SU-DHL-6 (cell line): ENCODE data around the gene UCN2.

Experiments used
- H2AFZ ChIP-seq: fragments of 200-600 bp; sonication (generic); 2 replicates; pipeline ENCODE4 v1.6.1; 2014; ENCODE audit warnings: low read depth, mild to moderate bottlenecking, moderate library complexity, mixed read lengths, antibody characterized with exemption, low read length; ENCODE audit not compliant: severe bottlenecking
- H3F3A ChIP-seq: fragments of 200-600 bp; shearing (Covaris generic); 2 replicates; pipeline ENCODE4 v1.6.0; 2016; ENCODE audit warnings: antibody characterized with exemption, mild to moderate bottlenecking; ENCODE audit not compliant: insufficient read depth
- H3K27ac ChIP-seq: fragments of 200-600 bp; sonication (generic); 2 replicates; pipeline ENCODE4 v1.5.1; 2016; ENCODE audit warnings: low read depth, mild to moderate bottlenecking, low read length, moderate library complexity, mixed read lengths
- H3K27me3 ChIP-seq: fragments of 200-600 bp; sonication (generic), shearing (Covaris generic); 2 replicates; pipeline ENCODE4 v1.6.0; 2014; ENCODE audit warnings: mild to moderate bottlenecking, low read length
- H3K36me3 ChIP-seq: fragments of 200-600 bp; sonication (generic); 2 replicates; pipeline ENCODE4 v1.6.1; 2014; ENCODE audit warnings: mild to moderate bottlenecking, low read length, mixed read lengths
- H3K4me2 ChIP-seq: fragments of 300-600, 200-600 bp; shearing (Covaris generic), sonication (generic); 2 replicates; pipeline ENCODE4 v1.6.0; 2014; ENCODE audit warnings: low read length, low read depth, mild to moderate bottlenecking; ENCODE audit not compliant: poor library complexity, severe bottlenecking
- H3K4me3 ChIP-seq: fragments of 200-600 bp; sonication (generic); 2 replicates; pipeline ENCODE4 v1.5.1; 2014; ENCODE audit warnings: antibody characterized with exemption, low read length, mild to moderate bottlenecking, mixed read lengths; ENCODE audit not compliant: insufficient read depth, poor library complexity, severe bottlenecking
- H3K79me2 ChIP-seq: fragments of 200-600 bp; sonication (generic); 2 replicates; pipeline ENCODE4 v1.6.1; 2014; ENCODE audit warnings: mild to moderate bottlenecking, low read length, moderate library complexity; ENCODE audit not compliant: insufficient read depth
- H3K9ac ChIP-seq: fragments of 200-600 bp; sonication (generic); 2 replicates; pipeline ENCODE4 v1.7.0; 2014; ENCODE audit warnings: mild to moderate bottlenecking, low read length
- H3K9me2 ChIP-seq: fragments of 200-600 bp; sonication (generic); replicated peaks from 2 replicates; pipeline ENCODE4 v1.6.1; 2014; ENCODE audit warnings: low read length; ENCODE audit not compliant: insufficient read depth
- H3K9me3 ChIP-seq: fragments of 200-600 bp; sonication (generic); 2 replicates; pipeline ENCODE4 v1.6.1; 2014; ENCODE audit warnings: low read length, mixed read lengths; ENCODE audit not compliant: insufficient read depth
- H4K20me1 ChIP-seq: fragments of 200-600 bp; sonication (generic); 2 replicates; pipeline ENCODE4 v1.6.1; 2014; ENCODE audit warnings: low read depth, mild to moderate bottlenecking, antibody characterized with exemption, low read length, moderate library complexity, mixed read lengths
- CTCF ChIP-seq: fragments of 200-600 bp; sonication (generic); IDR thresholded peaks from one replicate; pipeline ENCODE4 v1.5.1; 2017; ENCODE audit warnings: antibody characterized with exemption, mild to moderate bottlenecking, low read length, moderate library complexity; ENCODE audit not compliant: insufficient read depth, poor library complexity, severe bottlenecking
- EZH2phosphoT487 ChIP-seq: fragments of 200-600 bp; sonication (generic), shearing (Covaris generic); conservative IDR thresholded peaks from 2 replicates; pipeline ENCODE4 v1.6.1; 2018; ENCODE audit warnings: mild to moderate bottlenecking, antibody characterized with exemption, low read length, moderate library complexity, mixed read lengths

Gene UCN2

DNA sequence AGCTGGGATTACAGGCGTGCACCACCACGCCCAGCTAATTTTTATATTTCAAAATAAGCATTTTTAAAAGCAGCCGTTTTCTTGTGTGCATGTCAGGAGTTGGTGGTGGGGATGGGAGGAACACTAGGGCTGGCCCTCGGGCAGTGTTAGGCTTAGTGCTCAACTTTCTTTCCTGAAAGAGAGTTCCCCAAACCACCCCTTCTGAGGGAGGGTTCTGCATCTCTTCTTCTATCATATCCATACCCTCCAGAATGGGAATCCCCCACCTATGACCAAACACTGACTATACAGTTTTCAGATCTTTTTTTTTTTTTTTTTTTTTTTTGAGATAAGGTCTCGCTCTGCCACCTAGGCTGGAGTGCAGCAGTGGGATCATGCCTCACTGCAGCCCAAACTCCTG, 19.4 kb downstream of the UCN2 start:
- H3K27me3 ChIP-seq = no peaks in the 10 kb centered on the region
- no peaks in the 10 kb centered on the region for H3K9me2 ChIP-seq
- H3K9ac ChIP-seq = no peak overlapping the region
- H3K9me3 ChIP-seq = no peaks in the 10 kb centered on the region
- no peaks in the 10 kb centered on the region for H3K36me3 ChIP-seq
- TF ChIP-seq CTCF (no peak), EZH2phosphoT487 (no peak)
- no peak overlapping the region for H2AFZ ChIP-seq
- H3K4me3 ChIP-seq = no peak overlapping the region
- no peaks in the 10 kb centered on the region for H3K79me2 ChIP-seq
- H3K4me2 ChIP-seq = no peak overlapping the region
- no peaks in the 10 kb centered on the region for H4K20me1 ChIP-seq
- H3K27ac ChIP-seq = no peak overlapping the region
- no peaks in the 10 kb centered on the region for H3F3A ChIP-seq

- Histone ChIP-seq H3F3A (no peaks in the 10 kb centered on the region), H3K36me3 (no peaks in the 10 kb centered on the region), H3K27ac (no peak overlapping the region), H2AFZ (no peak overlapping the region), H3K9me2 (no peaks in the 10 kb centered on the region), H4K20me1 (no peaks in the 10 kb centered on the region), H3K79me2 (no peaks in the 10 kb centered on the region), H3K9ac (no peak overlapping the region), H3K4me3 (no peak overlapping the region), H3K9me3 (no peaks in the 10 kb centered on the region), H3K27me3 (no peaks in the 10 kb centered on the region), H3K4me2 (no peak overlapping the region)
- TF ChIP-seq EZH2phosphoT487 = no peak
- no peak for TF ChIP-seq CTCF
Observed at GRCh38 chr3:48543271-48543866, 20.2 kb downstream of the UCN2 start.

DNA sequence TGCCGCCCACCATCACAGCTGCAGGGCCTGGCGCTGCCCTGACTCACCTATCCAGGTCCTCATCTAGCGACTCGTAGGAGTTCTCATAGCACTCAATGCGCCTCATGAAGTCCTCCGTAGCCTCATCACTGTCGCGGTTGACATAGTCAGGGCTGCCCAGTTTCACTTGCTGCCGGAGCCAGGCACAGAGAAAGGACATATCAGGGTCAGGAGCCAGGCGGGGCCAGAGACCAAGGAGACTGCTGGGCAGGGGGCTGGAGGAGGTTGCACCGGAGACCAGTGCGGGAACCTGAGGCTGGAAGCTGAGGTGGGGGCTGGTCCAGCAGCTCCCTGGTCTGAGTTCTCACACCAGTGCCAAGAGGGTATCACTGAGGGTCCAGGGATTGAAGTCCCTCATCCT, 25.1 kb downstream of the UCN2 start:
- H2AFZ ChIP-seq = no peak overlapping the region
- H3K4me2 ChIP-seq = no peak overlapping the region
- H3K27ac ChIP-seq = no peak overlapping the region
- H3K9ac ChIP-seq = no peak overlapping the region
- no peaks in the 10 kb centered on the region for H3K9me2 ChIP-seq
- TF ChIP-seq EZH2phosphoT487 (no peak), CTCF (no peak)
- H3K27me3 ChIP-seq = no peaks in the 10 kb centered on the region
- H3K36me3 ChIP-seq = no peaks in the 10 kb centered on the region
- H3K4me3 ChIP-seq = no peak overlapping the region
- no peaks in the 10 kb centered on the region for H3F3A ChIP-seq
- no peaks in the 10 kb centered on the region for H3K79me2 ChIP-seq
- H4K20me1 ChIP-seq = no peaks in the 10 kb centered on the region
- H3K9me3 ChIP-seq = no peaks in the 10 kb centered on the region
